ENCODE data around the gene GTSE1.
"Not testable (repeated sequence)": the region's sequence is repeated elsewhere in the genome, so short reads cannot be mapped to it uniquely, and the experiment has no call there.

GTSE1 gene

GRCh38 chr22:46309526-46310085 lies 12.9 kb downstream of the GTSE1 start:
- no peak overlapping the region for H3K9ac ChIP-seq (ENCODE audit: low read length)
- no peak overlapping the region for H3K4me3 ChIP-seq (ENCODE audit: low read length)
- H3K4me1 ChIP-seq (ENCODE audit: control insufficient read depth, insufficient read depth, low read length): no peaks in the 10 kb centered on the region
- no peaks in the 10 kb centered on the region for H3K27me3 ChIP-seq (ENCODE audit: control insufficient read depth, insufficient read depth, low read length)
- no peaks in the 10 kb centered on the region for H3K9me3 ChIP-seq (ENCODE audit: control insufficient read depth, low read length)
- H3K36me3 ChIP-seq (ENCODE audit: control insufficient read depth, insufficient read depth, low read length): no peaks in the 10 kb centered on the region

GRCh38 chr22:46312056-46312455 lies 15.4 kb downstream of the GTSE1 start:
- no peaks in the 10 kb centered on the region for H3K9me3 ChIP-seq (ENCODE audit: control insufficient read depth, low read length)
- no peaks in the 10 kb centered on the region for H3K36me3 ChIP-seq (ENCODE audit: control insufficient read depth, insufficient read depth, low read length)
- H3K9ac ChIP-seq (ENCODE audit: low read length): no peak overlapping the region
- no peaks in the 10 kb centered on the region for H3K4me1 ChIP-seq (ENCODE audit: control insufficient read depth, insufficient read depth, low read length)
- no peak overlapping the region for H3K4me3 ChIP-seq (ENCODE audit: low read length)
- H3K27me3 ChIP-seq (ENCODE audit: control insufficient read depth, insufficient read depth, low read length): no peaks in the 10 kb centered on the region

GRCh38 chr22:46312848-46313247 lies 16.2 kb downstream of the GTSE1 start:
- H3K36me3 ChIP-seq (ENCODE audit: control insufficient read depth, insufficient read depth, low read length); H3K9me3 ChIP-seq (ENCODE audit: control insufficient read depth, low read length); H3K4me1 ChIP-seq (ENCODE audit: control insufficient read depth, insufficient read depth, low read length); H3K4me3 ChIP-seq (ENCODE audit: low read length); H3K9ac ChIP-seq (ENCODE audit: low read length); H3K27me3 ChIP-seq (ENCODE audit: control insufficient read depth, insufficient read depth, low read length): not testable (repeated sequence)

GRCh38 chr22:46315976-46316375 lies 19.3 kb downstream of the GTSE1 start:
- Histone ChIP-seq H3K9ac (ENCODE audit: low read length) (no peak overlapping the region), H3K9me3 (ENCODE audit: control insufficient read depth, low read length) (no peaks in the 10 kb centered on the region), H3K27me3 (ENCODE audit: control insufficient read depth, insufficient read depth, low read length) (no peaks in the 10 kb centered on the region), H3K4me1 (ENCODE audit: control insufficient read depth, insufficient read depth, low read length) (no peaks in the 10 kb centered on the region), H3K4me3 (ENCODE audit: low read length) (no peak overlapping the region), H3K36me3 (ENCODE audit: control insufficient read depth, insufficient read depth, low read length) (no peaks in the 10 kb centered on the region)

- no peak overlapping the region for H3K9ac ChIP-seq (ENCODE audit: low read length)
- H3K27me3 ChIP-seq (ENCODE audit: control insufficient read depth, insufficient read depth, low read length): no peaks in the 10 kb centered on the region
- no peaks in the 10 kb centered on the region for H3K9me3 ChIP-seq (ENCODE audit: control insufficient read depth, low read length)
- H3K4me1 ChIP-seq (ENCODE audit: control insufficient read depth, insufficient read depth, low read length): no peaks in the 10 kb centered on the region
- H3K36me3 ChIP-seq (ENCODE audit: control insufficient read depth, insufficient read depth, low read length): no peaks in the 10 kb centered on the region
- no peak overlapping the region for H3K4me3 ChIP-seq (ENCODE audit: low read length)
Observed at GRCh38 chr22:46317646-46318045, 21.0 kb downstream of the GTSE1 start.

GRCh38 chr22:46318576-46318975 lies 21.9 kb downstream of the GTSE1 start:
- Histone ChIP-seq H3K36me3 (ENCODE audit: control insufficient read depth, insufficient read depth, low read length) (no peaks in the 10 kb centered on the region), H3K9ac (ENCODE audit: low read length) (no peak overlapping the region), H3K4me3 (ENCODE audit: low read length) (no peak overlapping the region), H3K4me1 (ENCODE audit: control insufficient read depth, insufficient read depth, low read length) (no peaks in the 10 kb centered on the region), H3K9me3 (ENCODE audit: control insufficient read depth, low read length) (no peaks in the 10 kb centered on the region), H3K27me3 (ENCODE audit: control insufficient read depth, insufficient read depth, low read length) (no peaks in the 10 kb centered on the region)

- no peaks in the 10 kb centered on the region for H3K36me3 ChIP-seq (ENCODE audit: control insufficient read depth, insufficient read depth, low read length)
- no peaks in the 10 kb centered on the region for H3K9me3 ChIP-seq (ENCODE audit: control insufficient read depth, low read length)
- no peaks in the 10 kb centered on the region for H3K4me1 ChIP-seq (ENCODE audit: control insufficient read depth, insufficient read depth, low read length)
- H3K27me3 ChIP-seq (ENCODE audit: control insufficient read depth, insufficient read depth, low read length): no peaks in the 10 kb centered on the region
- H3K4me3 ChIP-seq (ENCODE audit: low read length): no peak overlapping the region
- H3K9ac ChIP-seq (ENCODE audit: low read length): no peak overlapping the region
Observed at GRCh38 chr22:46319319-46319718, 22.6 kb downstream of the GTSE1 start.

GRCh38 chr22:46320166-46320710 lies 23.6 kb downstream of the GTSE1 start:
- no peaks in the 10 kb centered on the region for H3K36me3 ChIP-seq (ENCODE audit: control insufficient read depth, insufficient read depth, low read length)
- H3K4me3 ChIP-seq (ENCODE audit: low read length): no peak overlapping the region
- no peaks in the 10 kb centered on the region for H3K4me1 ChIP-seq (ENCODE audit: control insufficient read depth, insufficient read depth, low read length)
- no peaks in the 10 kb centered on the region for H3K27me3 ChIP-seq (ENCODE audit: control insufficient read depth, insufficient read depth, low read length)
- H3K9ac ChIP-seq (ENCODE audit: low read length): no peak overlapping the region
- H3K9me3 ChIP-seq (ENCODE audit: control insufficient read depth, low read length): no peaks in the 10 kb centered on the region

- H3K27me3 ChIP-seq (ENCODE audit: control insufficient read depth, insufficient read depth, low read length): no peaks in the 10 kb centered on the region
- H3K9me3 ChIP-seq (ENCODE audit: control insufficient read depth, low read length): no peaks in the 10 kb centered on the region
- no peaks in the 10 kb centered on the region for H3K36me3 ChIP-seq (ENCODE audit: control insufficient read depth, insufficient read depth, low read length)
- no peak overlapping the region for H3K9ac ChIP-seq (ENCODE audit: low read length)
- no peaks in the 10 kb centered on the region for H3K4me1 ChIP-seq (ENCODE audit: control insufficient read depth, insufficient read depth, low read length)
- H3K4me3 ChIP-seq (ENCODE audit: low read length): no peak overlapping the region
Observed at GRCh38 chr22:46320716-46321386, 24.2 kb downstream of the GTSE1 start.

- H3K9ac ChIP-seq (ENCODE audit: low read length): no peak overlapping the region
- H3K4me3 ChIP-seq (ENCODE audit: low read length): no peak overlapping the region
- H3K4me1 ChIP-seq (ENCODE audit: control insufficient read depth, insufficient read depth, low read length): no peaks in the 10 kb centered on the region
- H3K27me3 ChIP-seq (ENCODE audit: control insufficient read depth, insufficient read depth, low read length): no peaks in the 10 kb centered on the region
- no peaks in the 10 kb centered on the region for H3K36me3 ChIP-seq (ENCODE audit: control insufficient read depth, insufficient read depth, low read length)
- no peaks in the 10 kb centered on the region for H3K9me3 ChIP-seq (ENCODE audit: control insufficient read depth, low read length)
Observed at GRCh38 chr22:46322711-46323110, 26.0 kb downstream of the GTSE1 start.

GRCh38 chr22:46323162-46323561 lies 26.5 kb downstream of the GTSE1 start:
- no peaks in the 10 kb centered on the region for H3K36me3 ChIP-seq (ENCODE audit: control insufficient read depth, insufficient read depth, low read length)
- H3K4me3 ChIP-seq (ENCODE audit: low read length): no peak overlapping the region
- no peaks in the 10 kb centered on the region for H3K4me1 ChIP-seq (ENCODE audit: control insufficient read depth, insufficient read depth, low read length)
- no peaks in the 10 kb centered on the region for H3K9me3 ChIP-seq (ENCODE audit: control insufficient read depth, low read length)
- no peaks in the 10 kb centered on the region for H3K27me3 ChIP-seq (ENCODE audit: control insufficient read depth, insufficient read depth, low read length)
- no peak overlapping the region for H3K9ac ChIP-seq (ENCODE audit: low read length)

- no peaks in the 10 kb centered on the region for H3K9me3 ChIP-seq (ENCODE audit: control insufficient read depth, low read length)
- no peak overlapping the region for H3K4me3 ChIP-seq (ENCODE audit: low read length)
- H3K36me3 ChIP-seq (ENCODE audit: control insufficient read depth, insufficient read depth, low read length): no peaks in the 10 kb centered on the region
- H3K4me1 ChIP-seq (ENCODE audit: control insufficient read depth, insufficient read depth, low read length): no peaks in the 10 kb centered on the region
- H3K9ac ChIP-seq (ENCODE audit: low read length): no peak overlapping the region
- no peaks in the 10 kb centered on the region for H3K27me3 ChIP-seq (ENCODE audit: control insufficient read depth, insufficient read depth, low read length)
Observed at GRCh38 chr22:46326066-46326680, 29.5 kb downstream of the GTSE1 start.

Measured in mucosa of stomach (tissue), 1 donor.